ENCODE measurements around the gene RASSF8.

RASSF8 gene

DNA sequence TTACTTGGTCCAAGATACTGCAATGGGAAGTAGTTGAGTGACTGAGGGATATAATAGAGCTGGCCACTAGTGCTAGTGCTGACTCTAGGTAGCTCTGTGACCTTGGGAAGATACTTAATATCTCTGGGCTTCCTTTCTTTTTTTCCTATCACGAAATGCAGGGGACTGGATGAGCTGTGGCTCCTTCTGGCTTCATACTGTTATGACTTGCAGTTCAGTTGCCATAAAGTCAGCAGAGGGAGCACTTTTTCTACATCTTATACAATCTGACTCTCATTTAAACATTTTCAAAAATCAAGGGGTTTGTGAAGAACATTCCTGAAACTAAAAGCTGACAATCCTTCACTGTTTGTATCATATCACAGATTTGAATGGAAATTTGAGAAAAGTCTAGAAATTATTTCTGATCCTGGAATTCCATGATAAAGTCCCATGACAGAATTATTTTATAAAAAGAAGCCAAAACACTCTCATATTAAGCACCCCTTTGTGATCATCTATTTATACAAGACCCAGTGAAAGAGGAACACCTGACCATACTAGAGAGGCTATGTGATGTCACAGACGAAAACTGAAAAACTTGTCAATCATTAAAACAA, 161.0 kb downstream of the RASSF8 start:
- peaks cover 3% of the 10 kb centered on the region; the same call in 1 of the 2 replicates for H4K20me1 ChIP-seq (ENCODE audit: control insufficient read depth, insufficient read depth, low read depth, low read length)
- no peak overlapping the region for H3K4me2 ChIP-seq (ENCODE audit: low read length)
- no peaks in the 10 kb centered on the region for H3K9me3 ChIP-seq (ENCODE audit: control insufficient read depth, insufficient read depth, low read length)
- peaks cover 32% of the 10 kb centered on the region for H3K4me1 ChIP-seq (ENCODE audit: control insufficient read depth, low read length)
- no peaks in the 10 kb centered on the region for H3K36me3 ChIP-seq (ENCODE audit: control insufficient read depth, low read length)
- H3K79me2 ChIP-seq (ENCODE audit: control insufficient read depth, low read length), result no peaks in the 10 kb centered on the region
- H3K27me3 ChIP-seq (ENCODE audit: control insufficient read depth, low read length), result peaks cover 74% of the 10 kb centered on the region
- H3K4me3 ChIP-seq (ENCODE audit: low read length), result no peak overlapping the region
- H3F3A ChIP-seq (ENCODE audit: control insufficient read depth, insufficient read depth), result peaks cover 2% of the 10 kb centered on the region; the same call in 1 of the 2 replicates
- H3K9me2 ChIP-seq (replicated peaks; ENCODE audit: control insufficient read depth, low read length), result no peaks in the 10 kb centered on the region
- no peak overlapping the region for H3K27ac ChIP-seq (ENCODE audit: low read depth, low read length)
- TF ChIP-seq EZH2phosphoT487 (IDR thresholded peaks at IDR 0.05; ENCODE audit: borderline replicate concordance, low read length), result no peak
- TF ChIP-seq, protein P1, sequence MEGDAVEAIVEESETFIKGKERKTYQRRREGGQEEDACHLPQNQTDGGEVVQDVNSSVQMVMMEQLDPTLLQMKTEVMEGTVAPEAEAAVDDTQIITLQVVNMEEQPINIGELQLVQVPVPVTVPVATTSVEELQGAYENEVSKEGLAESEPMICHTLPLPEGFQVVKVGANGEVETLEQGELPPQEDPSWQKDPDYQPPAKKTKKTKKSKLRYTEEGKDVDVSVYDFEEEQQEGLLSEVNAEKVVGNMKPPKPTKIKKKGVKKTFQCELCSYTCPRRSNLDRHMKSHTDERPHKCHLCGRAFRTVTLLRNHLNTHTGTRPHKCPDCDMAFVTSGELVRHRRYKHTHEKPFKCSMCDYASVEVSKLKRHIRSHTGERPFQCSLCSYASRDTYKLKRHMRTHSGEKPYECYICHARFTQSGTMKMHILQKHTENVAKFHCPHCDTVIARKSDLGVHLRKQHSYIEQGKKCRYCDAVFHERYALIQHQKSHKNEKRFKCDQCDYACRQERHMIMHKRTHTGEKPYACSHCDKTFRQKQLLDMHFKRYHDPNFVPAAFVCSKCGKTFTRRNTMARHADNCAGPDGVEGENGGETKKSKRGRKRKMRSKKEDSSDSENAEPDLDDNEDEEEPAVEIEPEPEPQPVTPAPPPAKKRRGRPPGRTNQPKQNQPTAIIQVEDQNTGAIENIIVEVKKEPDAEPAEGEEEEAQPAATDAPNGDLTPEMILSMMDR (IDR thresholded peaks at IDR 0.05; ENCODE audit: low read depth, low read length, poor library complexity, severe bottlenecking), result peak; percentile 65

DNA sequence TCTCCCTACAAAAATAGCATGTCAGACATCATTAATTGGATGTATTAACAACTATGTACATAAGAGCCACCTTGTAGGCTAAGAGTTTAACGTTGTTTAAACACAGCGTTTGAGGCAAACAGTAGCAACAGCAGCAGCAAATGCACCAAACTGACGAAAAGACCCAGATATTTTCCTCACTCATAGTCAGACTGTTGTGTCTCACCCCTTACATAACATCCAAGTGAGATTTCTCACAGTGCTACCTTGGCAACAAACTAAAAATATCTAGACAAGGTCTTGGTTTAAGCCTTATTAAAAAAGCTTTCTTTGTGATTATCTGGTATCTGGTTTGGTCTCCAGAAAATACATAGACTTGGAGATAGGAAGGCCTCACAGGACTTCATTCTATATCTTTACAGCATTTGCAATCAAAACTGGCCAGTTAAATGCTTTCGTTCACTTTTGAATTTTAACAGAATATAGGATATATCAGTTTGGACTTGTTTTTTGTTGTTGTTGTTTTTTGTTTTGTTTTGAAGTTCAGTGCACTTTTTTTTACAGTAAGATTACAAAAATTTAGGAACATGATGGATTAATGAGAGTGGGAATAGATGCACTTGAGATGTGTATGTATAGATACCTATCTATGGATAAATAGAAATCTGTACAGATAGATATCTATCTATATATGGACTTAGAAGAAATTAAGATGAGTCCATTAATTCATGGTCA, 162.2 kb downstream of the RASSF8 start:
- Histone ChIP-seq H3F3A (ENCODE audit: control insufficient read depth, insufficient read depth) (peaks cover 2% of the 10 kb centered on the region; the same call in 1 of the 2 replicates), H3K27ac (ENCODE audit: low read depth, low read length) (no peak overlapping the region), H3K9me3 (ENCODE audit: control insufficient read depth, insufficient read depth, low read length) (no peaks in the 10 kb centered on the region), H3K4me2 (ENCODE audit: low read length) (no peak overlapping the region), H3K4me3 (ENCODE audit: low read length) (no peak overlapping the region), H3K4me1 (ENCODE audit: control insufficient read depth, low read length) (peaks cover 37% of the 10 kb centered on the region), H3K9me2 (replicated peaks; ENCODE audit: control insufficient read depth, low read length) (no peaks in the 10 kb centered on the region), H3K79me2 (ENCODE audit: control insufficient read depth, low read length) (no peaks in the 10 kb centered on the region), H3K36me3 (ENCODE audit: control insufficient read depth, low read length) (no peaks in the 10 kb centered on the region), H3K27me3 (ENCODE audit: control insufficient read depth, low read length) (peaks cover 76% of the 10 kb centered on the region), H4K20me1 (ENCODE audit: control insufficient read depth, insufficient read depth, low read depth, low read length) (peaks cover 5% of the 10 kb centered on the region; the same call in 1 of the 2 replicates)
- TF ChIP-seq EZH2phosphoT487 (IDR thresholded peaks at IDR 0.05; ENCODE audit: borderline replicate concordance, low read length), result no peak
- TF ChIP-seq, protein P1 (IDR thresholded peaks at IDR 0.05; ENCODE audit: low read depth, low read length, poor library complexity, severe bottlenecking), result no peak

DNA sequence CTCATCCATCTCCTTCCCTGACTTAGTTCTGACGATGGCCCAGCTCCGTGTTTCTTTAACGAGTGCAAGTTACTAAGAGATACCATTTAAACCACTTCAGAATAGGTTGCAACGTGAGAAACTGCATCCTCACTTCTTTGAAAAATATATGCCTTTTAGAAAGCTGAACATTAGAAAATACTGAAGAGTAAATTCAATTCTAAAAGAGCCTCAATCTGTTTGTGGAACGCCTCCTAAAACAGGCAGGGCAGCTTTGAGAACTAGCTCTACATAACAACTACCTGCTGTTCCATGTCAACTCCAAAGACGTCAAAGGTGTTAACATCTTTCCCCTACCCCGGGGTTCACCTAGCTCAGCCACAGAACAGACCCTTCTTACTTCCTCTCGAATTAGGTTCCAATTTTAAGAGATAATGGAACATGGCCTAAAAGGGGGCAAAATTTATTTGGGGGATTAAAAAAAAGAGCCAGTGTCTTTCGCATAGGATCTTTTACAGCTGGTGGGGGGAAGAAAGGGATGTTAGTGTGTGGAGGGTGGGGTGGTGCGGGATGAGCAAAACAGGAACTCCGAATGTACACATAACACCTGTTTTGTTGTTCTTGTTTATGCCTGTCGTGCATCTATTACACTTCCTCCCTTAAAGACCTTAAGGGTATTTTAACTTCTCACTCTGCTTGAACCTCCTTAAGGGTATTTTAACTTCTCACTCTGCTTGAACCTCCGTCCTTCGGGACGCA, 163.0 kb downstream of the RASSF8 start:
- TF ChIP-seq, protein P1 (IDR thresholded peaks at IDR 0.05; ENCODE audit: low read depth, low read length, poor library complexity, severe bottlenecking), result no peak
- no peak for TF ChIP-seq EZH2phosphoT487 (IDR thresholded peaks at IDR 0.05; ENCODE audit: borderline replicate concordance, low read length)
- Histone ChIP-seq H3F3A (ENCODE audit: control insufficient read depth, insufficient read depth) (peaks cover 2% of the 10 kb centered on the region; the same call in 1 of the 2 replicates), H4K20me1 (ENCODE audit: control insufficient read depth, insufficient read depth, low read depth, low read length) (peaks cover 5% of the 10 kb centered on the region; the same call in 1 of the 2 replicates), H3K4me2 (ENCODE audit: low read length) (peak overlapping the region; percentile 73), H3K9me2 (replicated peaks; ENCODE audit: control insufficient read depth, low read length) (no peaks in the 10 kb centered on the region), H3K4me1 (ENCODE audit: control insufficient read depth, low read length) (peaks cover 45% of the 10 kb centered on the region), H3K27ac (ENCODE audit: low read depth, low read length) (no peak overlapping the region), H3K36me3 (ENCODE audit: control insufficient read depth, low read length) (no peaks in the 10 kb centered on the region), H3K9me3 (ENCODE audit: control insufficient read depth, insufficient read depth, low read length) (no peaks in the 10 kb centered on the region), H3K27me3 (ENCODE audit: control insufficient read depth, low read length) (peaks cover 81% of the 10 kb centered on the region), H3K4me3 (ENCODE audit: low read length) (peak overlapping the region; percentile 60), H3K79me2 (ENCODE audit: control insufficient read depth, low read length) (no peaks in the 10 kb centered on the region)

Data from DOHH2 (cell line).